HG02852 (cell line): Measurements from ENCODE around the gene SRP19.
A peak's percentile ranks its signal among the peaks of the same experiment; 100 is the strongest.
"Not testable (repeated sequence)": the region's sequence is repeated elsewhere in the genome, so short reads cannot be mapped to it uniquely, and the experiment has no call there.

Experiments used
- ATAC-seq: cut with Tn5 transposase; IDR thresholded peaks from one replicate; pipeline ENCODE4 v1.9.1; 2021; ENCODE audit warnings: mild to moderate bottlenecking, moderate library complexity; ENCODE audit not compliant: unreplicated experiment

The SRP19 gene

DNA sequence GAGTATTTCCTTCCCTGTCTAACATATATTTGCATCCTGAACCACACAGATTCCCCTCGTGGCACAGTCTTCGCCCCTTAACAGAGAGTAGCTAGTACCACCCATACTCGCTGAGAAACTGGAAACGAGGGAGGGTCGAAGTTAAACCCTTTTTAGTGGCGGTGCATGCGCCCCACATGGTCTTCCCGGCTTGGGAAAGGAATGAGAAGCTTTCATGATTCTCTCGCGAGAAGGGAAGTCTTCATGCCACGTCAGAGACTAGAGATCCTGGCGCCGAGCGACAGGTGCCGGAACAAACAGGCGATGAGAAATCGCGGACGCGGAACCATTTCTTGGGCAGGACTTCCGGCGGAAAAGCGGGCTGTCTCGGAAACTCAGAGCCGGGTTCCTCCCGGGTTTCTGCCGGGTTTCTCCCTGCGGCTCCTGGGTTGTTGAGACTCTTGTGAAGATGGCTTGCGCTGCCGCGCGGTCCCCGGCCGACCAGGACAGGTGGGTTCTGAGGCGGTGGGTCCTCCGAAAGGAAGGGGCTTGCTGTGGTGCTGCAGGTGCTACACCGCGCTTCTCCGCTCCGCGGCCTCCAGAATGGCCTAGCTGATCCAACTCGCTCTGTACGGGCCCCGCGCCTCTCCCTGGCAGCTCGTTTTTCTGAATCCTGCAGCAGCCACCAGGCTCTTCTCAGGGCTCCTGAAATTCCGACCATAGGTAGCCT lies at the start of gene SRP19:
SRP19 (plus strand) TSS at position 359 of the 709 bp plus-strand sequence; CDS start at position 449, 90 bp downstream.
- ATAC-seq: peak; percentile 99

DNA sequence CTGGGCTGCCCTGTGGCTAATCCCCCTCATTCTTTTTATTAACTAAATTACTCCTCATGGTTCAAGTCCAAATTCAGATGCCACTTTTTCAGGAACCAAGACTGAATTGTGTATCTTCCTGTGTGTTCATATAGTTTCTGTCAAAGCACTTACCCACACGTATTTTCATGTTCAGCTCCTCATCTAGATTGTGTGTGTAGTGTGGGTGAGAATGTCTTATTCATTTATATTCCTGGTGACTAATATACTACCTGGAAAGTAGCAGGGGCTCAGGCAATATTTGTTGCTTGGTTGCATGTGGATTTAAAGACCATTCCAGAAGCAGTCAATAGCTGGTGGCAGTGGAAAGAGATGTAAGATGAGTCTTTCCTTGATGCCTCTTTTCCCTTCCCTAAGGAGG lies 48.5 kb upstream of the SRP19 start:
- ATAC-seq: no peak

DNA sequence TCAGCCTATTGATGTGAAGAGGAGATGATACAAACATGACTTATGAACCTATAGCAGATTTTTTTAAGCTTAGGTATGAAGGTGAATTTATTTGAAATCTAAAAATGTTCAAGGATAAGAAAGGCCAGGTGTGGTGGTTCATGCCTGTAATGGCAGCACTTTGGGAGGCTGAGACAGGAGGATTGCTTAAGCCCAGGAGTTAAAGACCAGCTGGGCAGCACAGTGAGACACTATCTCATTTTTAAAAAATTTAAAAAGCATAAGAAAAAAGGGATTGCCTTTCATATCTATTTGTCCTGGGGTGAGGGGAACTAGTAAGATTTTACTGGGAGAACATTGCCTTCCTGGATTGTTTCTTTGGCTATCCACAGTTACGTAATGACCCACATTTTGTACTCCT lies 40.8 kb upstream of the SRP19 start:
- no peak for ATAC-seq

DNA sequence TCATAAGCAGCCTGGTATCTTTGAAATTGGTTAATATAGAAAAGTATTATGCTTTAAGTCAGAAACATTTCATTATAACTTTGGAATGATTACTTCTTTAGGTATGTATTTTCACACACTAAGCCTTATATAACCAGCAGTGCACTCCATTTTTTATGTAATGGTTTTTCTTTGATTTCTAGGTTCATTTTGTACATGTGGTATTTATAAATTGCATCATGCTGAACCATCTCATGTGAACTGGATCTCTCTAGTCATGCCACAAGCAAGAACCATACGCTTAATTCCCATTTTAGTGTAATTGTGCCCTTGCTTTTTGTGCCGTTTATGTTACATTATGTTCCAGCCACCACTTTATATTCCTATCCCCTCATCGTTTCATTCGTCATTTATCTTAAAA lies 38.6 kb upstream of the SRP19 start:
- ATAC-seq: no peak

DNA sequence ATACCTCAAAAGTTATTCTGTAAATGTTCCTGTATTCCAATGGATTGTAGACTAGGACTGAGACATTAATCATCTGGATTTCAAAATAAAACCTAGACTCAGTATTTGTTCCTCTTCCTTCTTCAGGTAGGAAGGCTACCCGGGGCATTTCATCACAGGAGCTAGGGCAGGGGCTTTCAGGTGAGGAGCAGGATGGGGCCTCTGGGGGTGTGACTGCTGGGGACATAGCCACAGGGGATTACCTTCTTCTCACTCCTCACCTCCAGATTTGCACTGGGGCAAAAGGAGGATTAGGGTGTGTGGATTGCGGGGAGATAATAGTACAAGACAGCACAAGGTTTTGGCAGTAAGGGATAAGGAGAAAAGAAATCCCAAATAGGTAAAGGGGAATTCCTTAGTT lies 37.9 kb upstream of the SRP19 start:
- ATAC-seq: no peak

DNA sequence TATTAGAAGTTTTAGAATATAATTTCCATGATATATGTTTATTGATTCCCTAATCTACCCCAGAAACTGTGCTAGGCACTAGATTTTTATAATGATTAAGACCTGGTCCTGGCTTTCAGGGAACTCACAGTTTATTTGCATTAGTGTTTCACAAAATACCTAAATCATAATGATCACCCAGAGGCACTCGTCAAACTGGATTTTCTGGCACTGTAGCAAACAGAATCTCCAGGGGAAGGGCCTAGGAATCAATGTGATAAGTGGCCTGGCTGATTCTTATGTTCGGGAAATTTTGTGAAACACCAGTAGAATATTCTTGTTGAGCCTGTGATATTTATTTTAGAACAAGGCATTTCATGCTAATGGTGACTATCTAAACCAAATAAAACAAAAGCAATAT lies 37.4 kb upstream of the SRP19 start:
- no peak for ATAC-seq

DNA sequence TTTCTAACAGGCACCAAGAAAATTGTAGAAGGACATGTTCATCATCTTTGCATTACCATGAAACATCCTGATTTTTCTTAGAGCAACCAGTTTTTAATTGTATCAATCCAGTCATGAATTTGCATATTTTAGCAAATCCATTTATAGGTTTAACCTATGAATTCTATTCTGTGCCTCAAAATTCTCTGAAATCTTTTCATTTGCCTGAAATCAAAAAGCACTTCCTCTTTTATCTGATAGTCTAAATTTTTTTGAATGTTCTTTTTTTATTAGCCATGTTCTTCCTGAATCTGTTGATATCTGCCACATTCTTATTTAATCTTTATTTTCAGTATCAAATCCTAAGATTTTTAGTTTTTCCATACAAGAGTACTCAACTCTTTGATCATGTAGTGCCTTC lies 36.9 kb upstream of the SRP19 start:
- no peak for ATAC-seq

DNA sequence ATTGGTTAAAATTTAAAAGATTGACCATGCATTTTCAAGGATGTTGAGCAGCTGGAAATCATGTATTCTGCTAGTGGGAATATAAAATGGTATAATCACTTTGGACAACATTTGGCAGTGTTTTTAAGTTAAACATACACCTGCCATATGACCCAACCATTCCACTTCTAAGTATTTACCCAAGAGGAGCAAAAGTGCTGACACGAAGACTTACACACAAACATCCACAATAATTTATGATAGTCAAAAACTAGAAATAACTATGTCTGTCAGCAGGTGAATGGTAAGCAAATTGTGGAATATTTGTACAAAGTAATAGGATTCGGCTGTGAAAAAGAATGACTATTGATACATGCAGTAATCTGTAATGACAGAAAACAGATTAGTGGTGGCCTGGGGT lies 30.7 kb upstream of the SRP19 start:
- ATAC-seq: no peak

DNA sequence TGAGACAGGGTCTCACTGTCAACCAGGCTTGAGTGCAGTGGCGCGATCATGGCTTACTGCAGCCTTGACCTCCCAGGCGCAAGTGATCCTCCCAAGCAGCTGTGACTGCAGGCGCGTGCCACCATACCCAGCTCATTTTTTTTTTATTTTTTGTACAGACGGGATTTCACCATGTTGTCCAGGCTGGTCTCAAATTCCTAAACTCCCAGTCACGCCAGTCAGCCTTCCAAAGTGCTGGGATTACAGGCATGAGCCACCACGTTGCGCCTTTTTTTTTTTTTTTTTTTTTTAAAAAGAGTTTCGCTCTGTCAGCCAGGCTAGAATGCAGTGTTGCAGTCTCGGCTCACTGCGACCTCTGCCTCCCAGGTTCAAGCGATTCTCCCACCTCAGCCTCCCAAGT lies 27.1 kb upstream of the SRP19 start:
- ATAC-seq: no peak

DNA sequence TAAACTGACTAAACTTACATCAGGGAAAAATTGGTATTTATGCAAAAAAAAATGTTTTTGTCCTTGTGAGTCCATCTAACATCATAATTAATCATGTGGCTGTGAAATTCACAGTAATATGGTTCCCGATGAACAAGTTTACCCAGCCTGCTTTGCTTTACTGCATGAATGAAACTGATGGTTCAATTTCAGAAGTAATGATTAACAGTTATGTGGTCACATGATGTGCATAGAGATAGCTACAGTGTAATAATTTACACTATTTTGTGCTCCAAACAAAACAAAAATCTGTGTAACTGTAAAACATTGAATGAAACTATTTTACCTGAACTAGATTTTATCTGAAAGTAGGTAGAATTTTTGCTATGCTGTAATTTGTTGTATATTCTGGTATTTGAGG lies 16.6 kb upstream of the SRP19 start:
- no peak for ATAC-seq

DNA sequence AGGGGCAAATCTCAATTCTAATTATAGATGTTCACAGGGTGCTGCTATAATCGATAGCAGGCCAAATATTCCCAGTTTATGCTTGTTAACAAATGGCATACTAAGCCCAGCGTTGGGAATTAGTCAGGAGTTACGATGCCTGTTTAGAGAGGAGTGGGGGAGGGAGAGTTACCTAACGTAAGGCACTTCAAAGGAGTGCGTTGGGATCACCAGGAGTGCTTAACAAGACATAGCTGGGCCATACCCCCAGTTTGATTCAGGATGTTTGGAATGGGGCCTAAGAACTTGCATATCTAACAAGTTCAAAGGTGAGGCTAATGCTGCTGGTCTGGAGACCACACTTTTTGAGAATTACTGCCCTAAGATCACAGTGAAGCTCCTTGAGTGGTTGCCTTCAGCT lies 14.5 kb upstream of the SRP19 start:
- ATAC-seq: no peak

DNA sequence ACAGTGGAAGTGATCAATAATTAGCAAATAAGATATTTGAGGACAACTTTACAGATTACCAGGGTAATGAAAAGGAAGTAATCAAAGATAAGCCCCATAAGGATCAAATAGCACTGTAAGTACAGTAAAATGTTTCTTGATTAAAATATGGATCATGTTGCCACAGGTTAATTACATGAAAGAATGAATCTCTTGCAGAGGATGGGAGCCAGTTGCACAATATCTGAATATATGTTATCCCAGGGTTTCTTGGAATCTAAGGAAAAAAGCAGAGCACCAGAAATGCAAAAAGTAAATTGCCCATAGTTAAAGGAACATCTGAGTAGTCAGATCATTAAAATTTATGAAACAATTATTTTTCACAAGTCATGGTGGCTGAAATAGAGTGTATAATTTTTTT lies 13.8 kb upstream of the SRP19 start:
- no peak for ATAC-seq

DNA sequence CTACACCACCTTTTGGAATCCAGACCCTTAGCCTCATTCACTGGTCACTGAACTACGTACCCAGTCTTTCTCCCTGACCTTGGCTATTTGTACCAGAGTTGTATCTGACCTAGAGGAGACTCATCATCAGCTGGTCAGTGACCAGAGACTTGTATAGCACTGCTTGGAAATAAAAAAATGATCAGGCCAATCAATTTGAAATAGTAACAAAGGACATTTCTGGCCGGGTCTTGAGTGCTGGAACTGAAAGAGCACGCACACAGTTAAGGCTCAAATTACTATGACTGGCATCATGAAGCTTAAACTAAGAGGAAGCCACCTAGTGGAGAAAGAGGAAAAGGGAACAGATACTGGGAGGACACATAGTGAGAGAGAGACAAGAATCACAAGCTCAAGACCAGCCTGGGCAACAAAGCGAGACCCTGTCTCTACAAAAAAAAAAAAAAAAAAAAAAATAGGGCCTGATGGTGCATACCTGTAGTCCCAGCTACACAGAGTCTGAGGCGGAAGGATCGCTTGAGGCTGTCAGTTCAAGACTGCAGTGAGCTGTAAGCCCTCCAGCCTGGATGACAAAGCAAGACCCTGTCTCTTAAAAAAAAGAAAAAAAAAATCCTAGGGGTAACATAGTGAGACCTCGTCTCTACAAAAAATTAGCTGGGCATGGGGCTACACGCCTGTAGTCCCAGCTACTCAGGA lies 12.8 kb upstream of the SRP19 start:
- ATAC-seq: peak; percentile 100

DNA sequence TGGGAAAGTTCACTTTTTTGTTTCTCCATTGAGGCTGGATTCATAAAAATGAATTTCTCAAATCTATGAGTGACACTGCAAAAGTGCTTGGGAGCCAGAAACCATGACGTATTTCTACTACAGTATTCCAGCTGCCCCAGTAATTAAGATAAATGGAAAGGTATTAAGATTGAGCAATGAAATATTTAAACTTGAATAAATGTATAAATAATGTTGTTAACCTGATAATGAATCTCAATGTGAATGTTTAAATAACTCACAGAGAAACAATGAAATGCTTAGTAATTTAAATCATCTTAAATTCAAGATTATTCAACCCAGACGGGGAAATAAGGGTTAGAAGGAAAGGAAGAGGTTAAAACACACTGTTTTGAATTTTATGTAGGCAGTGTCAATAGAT lies 11.2 kb upstream of the SRP19 start:
- ATAC-seq: no peak

DNA sequence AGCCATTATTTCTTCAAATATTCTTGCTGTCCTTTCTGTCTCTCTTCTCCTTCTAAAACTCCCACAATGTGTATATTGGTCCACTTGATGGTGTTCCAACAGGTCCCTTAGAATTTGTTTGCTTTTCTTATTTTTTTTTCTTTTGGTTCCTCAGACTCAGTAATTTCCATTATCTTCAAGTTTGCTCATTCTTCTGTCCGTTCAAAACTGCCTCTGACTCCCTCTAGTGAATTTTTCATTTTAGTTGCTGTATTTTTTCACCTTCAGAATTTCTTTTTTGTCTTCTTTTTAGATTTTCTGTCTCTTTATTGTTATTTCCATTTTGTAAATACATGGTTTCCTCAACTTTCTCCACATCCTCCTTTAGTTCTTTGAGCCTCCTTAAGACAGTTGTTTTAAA lies 6.4 kb upstream of the SRP19 start:
- ATAC-seq: no peak

DNA sequence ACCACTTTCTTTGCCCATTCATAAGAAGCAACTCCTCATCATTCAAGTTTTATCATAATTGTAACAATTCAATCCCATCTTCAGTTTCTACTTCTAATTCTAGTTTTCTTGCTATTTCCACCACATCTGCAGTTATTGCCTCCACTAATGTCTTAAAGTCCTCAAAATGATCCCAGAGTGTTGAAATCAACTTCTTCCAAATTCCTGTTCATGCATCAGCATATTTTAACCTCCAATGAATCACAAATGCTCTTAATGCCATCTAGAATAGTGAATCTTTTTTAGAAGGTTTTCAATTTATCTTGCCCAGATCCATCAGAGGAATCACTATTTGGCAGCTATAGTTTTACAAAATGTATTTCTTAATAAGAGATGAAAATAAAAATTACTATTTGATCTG lies 3.2 kb upstream of the SRP19 start:
- no peak for ATAC-seq

DNA sequence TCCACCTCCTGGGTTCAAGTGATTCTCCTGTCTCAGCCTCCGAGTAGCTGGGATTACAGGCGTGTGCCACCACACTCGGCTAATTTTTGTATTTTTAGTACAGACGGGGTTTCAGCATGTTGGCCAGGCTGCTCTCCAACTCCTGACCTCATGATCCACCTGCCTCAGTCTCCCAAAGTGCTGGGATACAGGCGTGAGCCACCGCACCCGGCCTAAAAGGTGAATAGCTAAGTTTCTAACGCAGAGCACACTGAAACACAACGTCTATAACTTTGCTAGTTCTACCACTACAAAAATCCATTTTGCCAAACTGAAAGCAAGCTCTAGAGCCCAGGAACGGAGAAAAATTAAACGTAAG lies 537 bp upstream of the SRP19 start:
- ATAC-seq: not testable (repeated sequence)

DNA sequence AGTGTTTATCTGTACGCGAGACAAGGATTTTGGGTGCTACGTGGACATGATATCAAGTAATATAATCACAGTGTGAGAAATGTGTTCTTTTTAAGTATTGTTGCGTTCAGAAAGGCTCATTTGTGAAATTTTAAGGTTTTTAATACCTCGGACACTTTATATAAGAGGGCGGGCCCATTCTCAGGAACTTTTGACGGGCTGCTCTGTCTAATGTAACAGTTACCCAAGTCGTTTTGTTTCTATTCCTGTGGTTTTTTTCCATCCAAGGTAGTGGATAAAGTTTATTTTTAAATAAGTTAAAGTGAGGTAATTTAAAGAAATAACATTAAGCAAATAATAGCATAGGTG lies 525 bp downstream of the SRP19 start:
- ATAC-seq: no peak

DNA sequence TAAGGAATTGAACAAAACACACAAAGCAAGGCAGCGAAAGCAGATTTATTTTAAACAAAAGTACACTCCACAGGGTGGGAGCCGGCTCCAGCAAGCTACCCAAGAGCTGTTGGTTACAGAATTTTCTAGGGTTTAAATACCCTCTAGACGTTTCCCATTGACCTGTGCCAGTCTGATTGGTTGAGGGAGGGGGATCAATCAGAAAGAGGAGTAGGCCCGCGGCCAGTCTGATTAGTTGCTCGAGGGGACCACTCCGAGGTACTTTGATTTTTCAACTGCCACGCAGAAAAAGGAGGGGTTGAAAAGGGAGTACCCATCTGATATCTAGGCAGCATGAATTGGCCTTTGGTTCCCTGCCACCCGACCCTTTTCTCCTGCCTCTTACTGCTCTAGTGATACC lies 998 bp downstream of the SRP19 start:
- ATAC-seq: no peak

DNA sequence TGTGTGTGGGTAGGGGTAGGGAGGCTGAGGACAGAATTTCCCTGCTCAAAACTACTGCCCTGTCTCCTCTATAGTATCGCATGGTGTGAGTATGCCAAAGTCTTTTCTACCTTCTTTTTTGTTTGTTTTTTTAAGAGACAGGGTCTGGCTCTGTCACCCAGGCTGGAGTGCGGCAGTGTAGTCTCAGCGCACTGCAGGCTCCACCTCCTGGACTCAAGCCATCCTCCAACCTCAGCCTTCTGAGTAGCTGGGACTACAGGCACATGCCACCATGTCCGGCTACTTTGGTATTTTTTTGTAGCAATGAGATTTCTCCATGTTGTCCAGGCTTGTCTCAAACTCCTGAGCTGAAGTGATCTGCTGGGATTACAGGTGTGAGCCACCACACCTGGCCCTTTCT lies 2.5 kb downstream of the SRP19 start:
- ATAC-seq: no peak

DNA sequence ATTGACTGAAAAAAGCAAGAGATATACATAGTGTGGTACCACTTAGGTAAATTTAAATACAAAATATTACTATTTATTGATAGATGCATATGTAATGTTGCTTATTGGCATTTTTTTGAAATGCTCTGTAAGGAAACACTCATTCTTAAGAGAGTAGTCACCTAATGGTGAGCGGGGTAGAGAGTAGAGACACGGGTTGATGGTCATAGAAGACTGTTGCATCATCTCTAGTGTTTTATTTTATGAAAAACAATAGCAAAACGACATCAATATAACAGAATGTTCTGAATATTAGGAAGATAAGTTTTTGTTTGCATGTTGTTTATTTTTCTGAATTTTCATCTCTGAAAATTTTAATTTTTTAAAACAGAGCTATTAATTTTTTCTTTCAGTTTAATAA lies 4.0 kb downstream of the SRP19 start:
- ATAC-seq: no peak

DNA sequence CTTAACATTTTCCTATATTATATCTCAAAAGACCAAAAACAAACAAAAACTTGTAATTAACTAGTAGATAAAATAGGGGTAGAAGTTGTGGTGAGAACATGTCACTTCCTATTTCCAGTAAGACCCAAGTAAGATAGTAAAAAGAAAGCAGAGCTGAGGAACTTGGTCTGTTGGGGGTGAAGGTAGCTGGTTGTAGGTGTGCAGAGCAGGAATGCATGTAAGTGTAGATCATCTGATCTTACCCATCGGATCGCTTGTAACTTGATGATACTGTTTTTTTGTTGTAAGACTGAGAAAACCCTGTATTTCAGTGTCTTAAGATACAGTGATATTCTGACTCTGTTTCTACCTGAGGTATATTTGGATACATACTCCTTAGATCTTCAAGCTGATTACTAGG lies 5.7 kb downstream of the SRP19 start:
- no peak for ATAC-seq

DNA sequence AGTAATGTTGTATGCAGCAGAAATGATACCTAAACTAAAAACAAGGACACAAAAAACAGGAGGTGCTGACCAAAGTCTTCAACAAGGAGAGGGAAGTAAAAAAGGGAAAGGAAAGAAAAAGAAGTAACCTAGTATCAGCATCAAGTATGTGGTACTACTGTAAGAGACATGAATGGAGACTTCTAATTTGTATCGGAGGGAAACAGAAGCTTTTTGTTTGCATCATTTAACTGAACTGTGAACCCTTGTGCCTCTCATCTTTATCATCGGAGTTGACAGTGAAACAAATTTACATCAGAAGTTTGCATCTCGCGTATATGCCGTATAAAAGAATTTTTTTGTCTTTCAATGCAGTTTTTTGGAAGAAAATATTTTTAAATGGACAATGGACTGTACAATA lies 6.3 kb downstream of the SRP19 start:
- no peak for ATAC-seq
